ENCODE results near the gene CHRM2. TPM values are rescaled to one million over a fixed set of nuclear protein-coding genes. Genes with fewer than 3 reads are reported as not detected.

The CHRM2 gene
- total RNA-seq, 6 donors from 2014 or later = 1.3 to 8.5 (median 3.0) TPM

- Histone ChIP-seq H3K36me3 (no peaks in the 10 kb centered on the region), H3K27me3 (no peaks in the 10 kb centered on the region), H3K27ac (no peak overlapping the region), H3K9me3 (no peaks in the 10 kb centered on the region), H3K4me3 (no peak overlapping the region), H3K4me1 (no peaks in the 10 kb centered on the region)
- ATAC-seq (ENCODE audit: low FRiP score in 2 of 2) (no peak), DNase-seq (no peak)
- WGBS, 2 donors = 82 to 85% methylated on average over 4 of the region's 4 CpGs
- TF ChIP-seq POLR2AphosphoS5 (IDR thresholded peaks at IDR 0.05) (no peak), POLR2A (IDR thresholded peaks at IDR 0.05) (no peak), EP300 (IDR thresholded peaks at IDR 0.05) (no peak)
- TF ChIP-seq, protein P1, sequence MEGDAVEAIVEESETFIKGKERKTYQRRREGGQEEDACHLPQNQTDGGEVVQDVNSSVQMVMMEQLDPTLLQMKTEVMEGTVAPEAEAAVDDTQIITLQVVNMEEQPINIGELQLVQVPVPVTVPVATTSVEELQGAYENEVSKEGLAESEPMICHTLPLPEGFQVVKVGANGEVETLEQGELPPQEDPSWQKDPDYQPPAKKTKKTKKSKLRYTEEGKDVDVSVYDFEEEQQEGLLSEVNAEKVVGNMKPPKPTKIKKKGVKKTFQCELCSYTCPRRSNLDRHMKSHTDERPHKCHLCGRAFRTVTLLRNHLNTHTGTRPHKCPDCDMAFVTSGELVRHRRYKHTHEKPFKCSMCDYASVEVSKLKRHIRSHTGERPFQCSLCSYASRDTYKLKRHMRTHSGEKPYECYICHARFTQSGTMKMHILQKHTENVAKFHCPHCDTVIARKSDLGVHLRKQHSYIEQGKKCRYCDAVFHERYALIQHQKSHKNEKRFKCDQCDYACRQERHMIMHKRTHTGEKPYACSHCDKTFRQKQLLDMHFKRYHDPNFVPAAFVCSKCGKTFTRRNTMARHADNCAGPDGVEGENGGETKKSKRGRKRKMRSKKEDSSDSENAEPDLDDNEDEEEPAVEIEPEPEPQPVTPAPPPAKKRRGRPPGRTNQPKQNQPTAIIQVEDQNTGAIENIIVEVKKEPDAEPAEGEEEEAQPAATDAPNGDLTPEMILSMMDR (IDR thresholded peaks at IDR 0.05) = no peak
These were observed 71.7 kb downstream of the CHRM2 start for GRCh38 chr7:136940122-136940521.

GRCh38 chr7:136940917-136941316, 72.5 kb downstream of the CHRM2 start:
- Histone ChIP-seq H3K27ac (no peak overlapping the region), H3K4me3 (no peak overlapping the region), H3K36me3 (no peaks in the 10 kb centered on the region), H3K4me1 (no peaks in the 10 kb centered on the region), H3K27me3 (no peaks in the 10 kb centered on the region), H3K9me3 (no peaks in the 10 kb centered on the region)
- WGBS, 2 donors = 81 to 89% methylated on average over 1 of the region's 1 CpG
- TF ChIP-seq POLR2AphosphoS5 (IDR thresholded peaks at IDR 0.05) = no peak
- TF ChIP-seq EP300 (IDR thresholded peaks at IDR 0.05) = no peak
- TF ChIP-seq, protein P1 (IDR thresholded peaks at IDR 0.05) = no peak
- TF ChIP-seq POLR2A (IDR thresholded peaks at IDR 0.05) = no peak
- DNase-seq (no peak), ATAC-seq (ENCODE audit: low FRiP score in 2 of 2) (no peak)

DNA sequence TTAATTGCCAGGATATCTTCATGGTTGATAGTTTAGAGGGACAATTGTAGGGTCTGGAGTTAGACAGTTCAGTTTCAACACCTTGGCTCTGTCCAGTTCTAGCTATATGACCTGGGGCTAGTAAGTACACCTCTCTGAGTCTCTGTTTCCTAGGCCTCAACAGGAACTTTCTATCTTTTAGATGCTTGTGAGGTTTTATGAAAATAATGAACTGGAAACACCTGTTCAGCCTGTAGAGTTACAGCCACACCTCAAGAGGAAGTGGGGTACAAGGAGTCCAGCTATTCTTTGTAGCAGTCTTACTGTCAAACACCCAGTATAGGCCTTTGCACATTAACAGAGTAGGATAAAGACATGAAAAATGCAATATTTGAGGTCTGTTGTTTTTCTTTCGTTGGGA, 73.4 kb downstream of the CHRM2 start:
- Histone ChIP-seq H3K36me3 (no peaks in the 10 kb centered on the region), H3K4me1 (no peaks in the 10 kb centered on the region), H3K4me3 (no peak overlapping the region), H3K27ac (no peak overlapping the region), H3K9me3 (no peaks in the 10 kb centered on the region), H3K27me3 (no peaks in the 10 kb centered on the region)
- DNase-seq (no peak), ATAC-seq (ENCODE audit: low FRiP score in 2 of 2) (no peak)
- TF ChIP-seq POLR2A (IDR thresholded peaks at IDR 0.05) (no peak), POLR2AphosphoS5 (IDR thresholded peaks at IDR 0.05) (no peak), EP300 (IDR thresholded peaks at IDR 0.05) (no peak)
- TF ChIP-seq, protein P1 (IDR thresholded peaks at IDR 0.05) = no peak
- WGBS, 2 donors = 35 to 62% methylated on average over 1 of the region's 1 CpG

GRCh38 chr7:136942401-136942800, 73.9 kb downstream of the CHRM2 start:
- Histone ChIP-seq H3K4me1 (no peaks in the 10 kb centered on the region), H3K36me3 (no peaks in the 10 kb centered on the region), H3K27ac (no peak overlapping the region), H3K27me3 (no peaks in the 10 kb centered on the region), H3K4me3 (no peak overlapping the region), H3K9me3 (no peaks in the 10 kb centered on the region)
- DNase-seq (no peak), ATAC-seq (ENCODE audit: low FRiP score in 2 of 2) (no peak)
- TF ChIP-seq, protein P1 (IDR thresholded peaks at IDR 0.05) = no peak
- TF ChIP-seq POLR2A (IDR thresholded peaks at IDR 0.05) (no peak), POLR2AphosphoS5 (IDR thresholded peaks at IDR 0.05) (no peak), EP300 (IDR thresholded peaks at IDR 0.05) (no peak)

DNA sequence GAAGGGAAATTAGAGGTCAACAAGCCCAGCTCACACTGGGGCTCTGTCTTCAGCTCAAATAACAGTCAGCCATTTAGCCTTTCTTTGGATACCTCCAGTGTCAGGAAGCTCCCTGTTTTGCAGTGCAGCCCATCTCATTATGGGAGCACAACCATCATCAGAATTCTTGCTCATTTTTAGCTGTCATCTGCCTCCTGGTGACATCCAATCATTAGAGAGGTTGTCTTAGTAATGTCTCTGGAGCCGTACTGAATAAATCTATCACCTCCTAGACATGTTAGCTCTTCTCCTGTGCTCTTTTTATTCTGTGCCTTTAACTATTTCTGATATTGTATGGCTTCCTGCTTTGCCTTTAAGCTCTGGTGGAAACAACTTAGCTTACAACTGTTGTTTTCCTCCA, 74.5 kb downstream of the CHRM2 start:
- H3K4me3 ChIP-seq = no peak overlapping the region
- H3K9me3 ChIP-seq = no peaks in the 10 kb centered on the region
- H3K36me3 ChIP-seq = no peaks in the 10 kb centered on the region
- WGBS, 2 donors = 67 to 100% methylated on average over 1 of the region's 1 CpG
- H3K27me3 ChIP-seq = no peaks in the 10 kb centered on the region
- ATAC-seq (ENCODE audit: low FRiP score in 2 of 2) (no peak), DNase-seq (no peak)
- H3K27ac ChIP-seq = no peak overlapping the region
- TF ChIP-seq POLR2AphosphoS5 (IDR thresholded peaks at IDR 0.05) (no peak), POLR2A (IDR thresholded peaks at IDR 0.05) (no peak), EP300 (IDR thresholded peaks at IDR 0.05) (no peak)
- TF ChIP-seq, protein P1 (IDR thresholded peaks at IDR 0.05) = no peak
- no peaks in the 10 kb centered on the region for H3K4me1 ChIP-seq

Measured in upper lobe of left lung (tissue), 6 donors.